Stimulated activated CD4-positive, alpha-beta T cell treated with anti-CD3 and anti-CD28 coated beads, Interleukin-1b, Interleukin-23, amount 100 ng/mL, for 48 hours (primary cell): Measurements from ENCODE around the gene C7orf25.

Experiments
- DNase-seq: peaks from one replicate; pipeline ENCODE4 v3.0.0-alpha.2; 2020

C7orf25 gene

DNA sequence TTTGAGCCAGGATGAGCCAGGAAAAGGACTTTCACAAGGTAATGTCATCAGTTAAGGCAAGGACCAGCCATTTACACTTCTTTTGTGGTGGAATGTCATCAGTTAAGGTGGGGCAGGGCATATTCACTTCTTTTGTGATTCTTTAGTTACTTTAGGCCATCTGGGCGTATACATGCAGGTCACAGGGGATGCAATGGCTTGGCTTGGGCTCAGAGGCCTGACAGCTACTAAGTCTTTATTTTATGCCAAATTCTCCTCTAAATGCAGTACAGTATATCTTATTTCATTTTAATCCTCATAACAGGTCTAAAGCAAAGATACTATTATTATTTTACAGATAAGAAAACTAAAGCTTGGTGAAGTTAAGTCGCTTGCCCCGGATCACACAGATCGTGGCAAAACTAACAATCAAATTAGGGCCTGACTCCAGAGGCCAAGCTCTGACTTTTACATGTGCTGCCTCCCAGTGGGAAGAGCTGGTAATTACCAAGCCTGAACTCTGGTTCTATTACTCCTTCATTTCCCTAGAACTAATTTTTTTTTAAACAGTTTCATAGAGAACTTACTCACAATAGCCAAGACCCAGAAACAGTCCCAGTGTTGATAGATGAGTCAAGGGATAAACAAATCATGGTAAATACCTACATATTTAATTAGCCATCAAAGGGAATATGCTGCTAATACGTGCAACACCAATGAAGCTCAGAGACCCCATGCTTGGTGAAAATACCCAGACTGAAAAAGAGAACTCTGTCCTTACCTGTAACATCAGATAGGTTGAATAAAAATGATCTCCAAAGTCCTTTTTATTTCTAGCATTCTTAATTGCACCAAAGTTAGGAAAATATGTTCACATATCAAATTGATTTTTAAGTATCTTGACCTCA, 35.4 kb downstream of the C7orf25 start:
- DNase-seq, result peak; percentile 55

DNA sequence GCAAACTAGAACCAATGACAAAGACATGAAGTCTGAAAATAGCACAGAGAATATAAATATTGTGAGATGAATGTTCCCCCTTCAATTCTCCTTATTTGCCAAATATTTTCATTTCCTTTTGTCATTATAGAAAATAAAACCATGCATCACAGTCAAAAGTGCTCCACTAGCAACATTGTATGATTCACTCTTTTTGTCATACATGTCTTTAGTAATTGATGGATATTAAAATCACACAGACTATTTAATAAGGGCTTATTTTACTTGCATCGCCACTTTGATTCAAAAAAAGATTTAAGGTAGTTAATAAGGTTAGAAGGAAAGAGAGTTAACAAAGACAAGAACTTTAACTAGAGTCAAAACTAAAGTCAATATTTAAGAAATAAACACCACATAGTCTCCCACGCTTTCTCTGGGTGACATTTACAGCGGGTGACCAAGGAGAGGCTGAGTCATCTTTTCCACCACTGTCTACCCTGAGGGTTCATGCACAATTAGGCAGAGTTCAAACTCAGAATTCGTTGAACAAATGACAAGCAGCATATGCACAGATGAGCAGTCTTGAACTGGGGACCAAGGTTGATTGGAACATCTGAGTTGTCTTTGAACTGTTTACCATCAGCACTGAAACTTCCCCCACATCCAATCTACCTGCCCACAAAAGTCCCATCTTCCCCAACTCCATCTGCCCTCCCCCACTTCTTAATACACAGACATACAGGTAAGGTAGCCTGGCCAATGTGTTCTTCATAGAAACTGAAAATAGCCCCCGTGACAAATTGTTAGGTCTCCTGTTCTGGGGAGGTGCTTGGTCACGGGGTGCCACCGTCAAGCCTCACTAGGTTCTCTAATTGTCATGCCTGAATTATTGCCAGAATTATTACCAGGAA, 42.5 kb downstream of the C7orf25 start:
- DNase-seq, result peak; percentile 67

DNA sequence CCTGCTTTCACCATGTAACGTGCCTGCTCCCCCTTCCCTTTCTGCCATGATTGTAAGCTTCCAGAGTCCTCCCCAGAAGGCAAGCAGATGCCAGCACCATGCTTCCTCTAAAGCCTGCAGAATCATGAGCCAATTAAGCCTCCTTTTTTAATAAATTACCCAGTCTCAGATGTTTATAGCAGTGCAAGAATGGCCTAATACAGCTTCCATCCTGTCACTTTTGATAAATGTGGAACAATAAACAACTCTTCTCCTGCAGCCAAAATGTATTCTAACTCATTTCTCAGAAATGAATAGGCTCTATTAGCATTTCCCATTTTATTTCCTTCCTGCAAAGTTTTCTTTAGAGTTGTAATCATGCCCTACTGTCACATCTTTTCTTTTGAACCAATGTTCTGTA, 43.4 kb downstream of the C7orf25 start:
- no peak for DNase-seq
